A549 (cell line): ENCODE data around the gene MEAF6. TPM values are rescaled to one million over a fixed set of nuclear protein-coding genes. Genes with fewer than 3 reads are reported as not detected.

ENCODE experiments used
- ATAC-seq, 2 experiments: fragments of 200-7000 bp in 1 of 2; fragments of >200 bp in 1 of 2; cut with Nextera tagmentation in 1 of 2; cut with Tn5 transposase in 1 of 2; 3 replicates each; pipeline versions ENCODE4 v1.8.0 to v1.9.1; 2018 to 2020; ENCODE audit warnings: mild to moderate bottlenecking in 1 of 2, moderate library complexity in 1 of 2
- CTCF ChIA-PET: fragments of 300-600 bp; sonication (Branson Sonifier 250); formaldehyde crosslinking; extraction: SDS; loops from one replicate; lab custom pipeline; 2021; ENCODE audit warnings: antibody characterized with exemption, inconsistent platforms; lab: Yijun Ruan, JAX
- POLR2A ChIA-PET: fragments of 350-600 bp; formaldehyde crosslinking; extraction: SDS; loops from one replicate; lab custom pipeline; 2021; ENCODE audit warnings: antibody characterized with exemption, inconsistent platforms; lab: Yijun Ruan, JAX
- DNase-seq, 2 experiments: peaks; one replicate each; pipeline versions ENCODE4 v3.0.0 to v3.0.0-alpha.2; 2011 to 2016; ENCODE audit warnings: low read depth in 1 of 2, low spot score in 1 of 2
- FAIRE-seq: peaks from 2 replicates; lab custom pipeline; 2011; peaks lifted over from hg19 to GRCh38; lab: Jason Lieb, UNC
- H3K27ac ChIP-seq, 2 experiments: fragments of >200 bp; sonication (Bioruptor Twin); formaldehyde crosslinking; 3 replicates each; pipeline ENCODE4 v1.5.1; 2016 to 2017
- H3K4me1 ChIP-seq: fragments of >200 bp; sonication (Bioruptor Twin); formaldehyde crosslinking; 3 replicates; pipeline ENCODE4 v1.6.1; 2016
- H3K4me2 ChIP-seq: fragments of >200 bp; sonication (Bioruptor Twin); formaldehyde crosslinking; 3 replicates; pipeline ENCODE4 v1.6.1; 2016
- H3K4me3 ChIP-seq: fragments of >200 bp; sonication (Bioruptor Twin); formaldehyde crosslinking; 3 replicates; pipeline ENCODE4 v1.5.1; 2016
- H3K9me3 ChIP-seq: fragments of >200 bp; sonication (Bioruptor Twin); formaldehyde crosslinking; 3 replicates; pipeline ENCODE4 v1.6.1; 2016
- CEBPB ChIP-seq, 2 experiments: fragments of >200 bp in 1 of 2; sonication (Bioruptor Twin) in 1 of 2; formaldehyde crosslinking in 1 of 2; IDR thresholded peaks; 2 replicates each; pipeline ENCODE4 v1.6.1; 2012 to 2016
- CHD2 ChIP-seq: fragments of 150-350 bp; IDR thresholded peaks from 2 replicates; pipeline ENCODE4 v1.6.1; 2014; ENCODE audit warnings: low read length; ENCODE audit not compliant: partially characterized antibody
- EHMT2 ChIP-seq: fragments of 200-600 bp; sonication (generic); IDR thresholded peaks from 2 replicates; pipeline ENCODE4 v1.6.1; 2016; ENCODE audit warnings: antibody characterized with exemption, low read depth, mild to moderate bottlenecking, moderate library complexity
- ESRRA ChIP-seq: fragments of 150-350 bp; IDR thresholded peaks from 2 replicates; pipeline ENCODE4 v1.6.1; 2014; ENCODE audit warnings: mild to moderate bottlenecking, low read length, borderline replicate concordance
- FOSL2 ChIP-seq, 2 experiments: fragments of 450-650 bp in 1 of 2; fragments of >200 bp in 1 of 2; sonication (Bioruptor Twin) in 1 of 2; formaldehyde crosslinking; IDR thresholded peaks; 2 replicates each; pipeline versions ENCODE4 v1.5.0 to v1.6.1; 2016 to 2020; ENCODE audit warnings: mild to moderate bottlenecking in 1 of 2, moderate library complexity in 1 of 2
- GATA3 ChIP-seq: IDR thresholded peaks from 2 replicates; pipeline ENCODE4 v1.6.1; 2012; ENCODE audit warnings: borderline replicate concordance
- HOXA7 ChIP-seq: fragments of 250-450 bp; sonication (Bioruptor Pico); IDR thresholded peaks from 2 replicates; pipeline ENCODE4 v1.5.0; 2020; ENCODE audit warnings: mild to moderate bottlenecking, moderate library complexity
- HOXB5 ChIP-seq: fragments of 250-450 bp; sonication (Bioruptor Pico); IDR thresholded peaks from 2 replicates; pipeline ENCODE4 v1.5.0; 2020; ENCODE audit warnings: mild to moderate bottlenecking, moderate library complexity
- JUN ChIP-seq, 2 experiments: fragments of >200 bp; sonication (Bioruptor Twin); formaldehyde crosslinking; IDR thresholded peaks; 2 replicates in 1 of 2; 3 replicates in 1 of 2; pipeline ENCODE4 v1.6.1; 2016 to 2017
- MAFK ChIP-seq: fragments of 450-650 bp; IDR thresholded peaks from 2 replicates; pipeline ENCODE4 v1.6.1; 2014; ENCODE audit not compliant: partially characterized antibody
- POLR2A ChIP-seq: IDR thresholded peaks from 2 replicates; pipeline ENCODE4 v1.6.1; 2012; ENCODE audit warnings: mild to moderate bottlenecking, low read length
- POLR2AphosphoS2 ChIP-seq: conservative IDR thresholded peaks from 2 replicates; pipeline ENCODE4 v1.6.1; 2012; ENCODE audit warnings: low read length, improper control_type of control experiment, inconsistent platforms
- TFCP2L1 ChIP-seq: fragments of 250-450 bp; sonication (Bioruptor Pico); IDR thresholded peaks from 2 replicates; pipeline ENCODE4 v1.5.0; 2021; ENCODE audit warnings: mild to moderate bottlenecking
- WGBS: methylation state at CpG from one replicate; pipeline ENCODE4 v1.1.6; 2017; ENCODE audit errors: missing lambda C conversion rate; 5-methylcytosine and 5-hydroxymethylcytosine counted together
- polyA plus RNA-seq, 4 experiments: library from polyadenylated mRNA; depleted of rRNA in 3 of 4; stranded (reverse); fragments of >200 nt; fragmentation: RNase III in 1 of 4; extraction: RNeasy Plus Mini Kit Qiagen cat#74134 plus additional on column Dnase treatment in 1 of 4; gene quantifications; 2 replicates in 3 of 4; 3 replicates in 1 of 4; pipeline ENCODE4 v1.2.3, GENCODE V29; 2011 to 2017
- TF ChIP-seq, protein P1 (sequence below): fragments of 200-600 bp; sonication (generic); IDR thresholded peaks from 2 replicates; pipeline ENCODE4 v1.6.1; 2016; ENCODE audit warnings: antibody characterized with exemption, mild to moderate bottlenecking, moderate library complexity
- TF ChIP-seq, protein P2 (sequence below): fragments of 250-450 bp; sonication (Bioruptor Pico); IDR thresholded peaks from 2 replicates; pipeline ENCODE4 v1.5.0; 2020; ENCODE audit warnings: low read depth, mild to moderate bottlenecking, moderate library complexity

The MEAF6 gene
- polyA plus RNA-seq, 2 of the 4 experiments (the other 2 are of a cell fraction): 39.4 to 45.4 TPM

DNA sequence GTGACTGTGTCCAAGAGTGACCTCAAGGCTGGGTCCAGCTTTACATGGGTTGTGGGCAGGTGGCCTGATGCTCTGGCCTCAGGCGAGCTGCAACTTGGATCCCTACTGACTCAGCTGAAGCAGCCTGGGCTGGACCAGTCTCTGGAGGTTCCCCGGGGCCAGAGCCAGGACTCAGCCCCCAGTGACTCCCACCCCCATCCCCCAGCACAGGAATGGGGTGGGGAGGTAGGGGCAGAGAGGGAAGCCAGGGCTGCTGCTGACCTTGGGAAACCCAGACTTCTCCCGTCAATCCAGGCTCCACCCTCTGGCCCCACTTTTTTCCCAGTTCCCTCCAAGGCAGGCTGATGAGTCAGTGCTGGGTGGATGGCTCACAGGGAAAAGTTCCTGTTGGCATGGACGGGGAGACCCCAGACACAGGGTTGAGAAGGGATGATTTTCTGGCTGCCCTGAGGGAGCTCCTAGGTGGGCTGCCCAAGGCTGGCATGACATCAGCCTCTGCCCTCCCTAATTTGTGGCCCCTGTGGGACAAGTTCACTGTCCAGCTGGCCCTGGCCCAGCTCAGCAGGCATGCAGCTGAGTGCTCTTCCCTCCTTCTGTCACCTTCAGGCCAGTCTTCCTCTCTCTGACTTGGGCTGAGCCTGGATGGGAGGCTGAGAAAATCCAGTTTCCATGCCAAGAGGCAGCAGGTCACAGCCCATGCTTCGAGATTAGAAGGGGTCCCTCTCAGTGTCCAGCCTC, 37.9 kb downstream of the MEAF6 start (continued):
- TF ChIP-seq, protein P1, sequence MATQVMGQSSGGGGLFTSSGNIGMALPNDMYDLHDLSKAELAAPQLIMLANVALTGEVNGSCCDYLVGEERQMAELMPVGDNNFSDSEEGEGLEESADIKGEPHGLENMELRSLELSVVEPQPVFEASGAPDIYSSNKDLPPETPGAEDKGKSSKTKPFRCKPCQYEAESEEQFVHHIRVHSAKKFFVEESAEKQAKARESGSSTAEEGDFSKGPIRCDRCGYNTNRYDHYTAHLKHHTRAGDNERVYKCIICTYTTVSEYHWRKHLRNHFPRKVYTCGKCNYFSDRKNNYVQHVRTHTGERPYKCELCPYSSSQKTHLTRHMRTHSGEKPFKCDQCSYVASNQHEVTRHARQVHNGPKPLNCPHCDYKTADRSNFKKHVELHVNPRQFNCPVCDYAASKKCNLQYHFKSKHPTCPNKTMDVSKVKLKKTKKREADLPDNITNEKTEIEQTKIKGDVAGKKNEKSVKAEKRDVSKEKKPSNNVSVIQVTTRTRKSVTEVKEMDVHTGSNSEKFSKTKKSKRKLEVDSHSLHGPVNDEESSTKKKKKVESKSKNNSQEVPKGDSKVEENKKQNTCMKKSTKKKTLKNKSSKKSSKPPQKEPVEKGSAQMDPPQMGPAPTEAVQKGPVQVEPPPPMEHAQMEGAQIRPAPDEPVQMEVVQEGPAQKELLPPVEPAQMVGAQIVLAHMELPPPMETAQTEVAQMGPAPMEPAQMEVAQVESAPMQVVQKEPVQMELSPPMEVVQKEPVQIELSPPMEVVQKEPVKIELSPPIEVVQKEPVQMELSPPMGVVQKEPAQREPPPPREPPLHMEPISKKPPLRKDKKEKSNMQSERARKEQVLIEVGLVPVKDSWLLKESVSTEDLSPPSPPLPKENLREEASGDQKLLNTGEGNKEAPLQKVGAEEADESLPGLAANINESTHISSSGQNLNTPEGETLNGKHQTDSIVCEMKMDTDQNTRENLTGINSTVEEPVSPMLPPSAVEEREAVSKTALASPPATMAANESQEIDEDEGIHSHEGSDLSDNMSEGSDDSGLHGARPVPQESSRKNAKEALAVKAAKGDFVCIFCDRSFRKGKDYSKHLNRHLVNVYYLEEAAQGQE: no peak
- TF ChIP-seq HOXB5 (CRISPR knock-in tag): no peak
- no peak for TF ChIP-seq EHMT2
- TF ChIP-seq GATA3: peak; percentile 31; the same call in 1 of the 2 replicates
- no peak for TF ChIP-seq POLR2AphosphoS2
- TF ChIP-seq HOXA7 (CRISPR knock-in tag): no peak
- TF ChIP-seq, protein P2, sequence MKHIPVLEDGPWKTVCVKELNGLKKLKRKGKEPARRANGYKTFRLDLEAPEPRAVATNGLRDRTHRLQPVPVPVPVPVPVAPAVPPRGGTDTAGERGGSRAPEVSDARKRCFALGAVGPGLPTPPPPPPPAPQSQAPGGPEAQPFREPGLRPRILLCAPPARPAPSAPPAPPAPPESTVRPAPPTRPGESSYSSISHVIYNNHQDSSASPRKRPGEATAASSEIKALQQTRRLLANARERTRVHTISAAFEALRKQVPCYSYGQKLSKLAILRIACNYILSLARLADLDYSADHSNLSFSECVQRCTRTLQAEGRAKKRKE: no peak
- TF ChIP-seq ESRRA: no peak
- TF ChIP-seq CHD2: no peak
- TF ChIP-seq MAFK: peak; percentile 1
- TF ChIP-seq TFCP2L1 (CRISPR knock-in tag): no peak
- no peak for TF ChIP-seq CEBPB (IDR thresholded peaks at IDR 0.05)

DNA sequence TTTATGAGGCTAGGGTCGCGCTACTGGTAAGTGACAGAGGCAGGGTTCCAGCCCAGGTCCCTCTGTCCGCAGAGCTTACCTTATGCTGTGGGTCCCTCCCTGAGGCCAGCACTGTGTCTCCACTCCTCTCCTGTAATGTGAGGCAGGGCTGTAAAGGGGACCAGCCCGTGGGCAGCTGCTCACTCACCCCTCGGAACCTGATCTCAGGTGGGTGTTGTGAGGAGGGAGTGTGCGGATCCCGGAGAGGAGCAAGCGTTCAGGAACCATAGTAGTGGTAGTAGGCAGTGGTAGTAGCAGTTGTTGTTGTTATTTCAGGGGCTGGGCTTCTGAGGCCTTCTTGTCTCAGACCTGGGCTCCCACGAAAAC, 38.5 kb downstream of the MEAF6 start:
- peak in 1 of 2 experiments; percentile 15; a peak in 1 of 5 replicates for TF ChIP-seq JUN (IDR thresholded peaks at IDR 0.05)
- no peak for TF ChIP-seq GATA3
- TF ChIP-seq ESRRA: no peak
- no peak for TF ChIP-seq FOSL2 (IDR thresholded peaks at IDR 0.05)
- no peak for TF ChIP-seq FOSL2 (CRISPR knock-in tag; IDR thresholded peaks at IDR 0.05)
- TF ChIP-seq, protein P1: no peak
- no peak for TF ChIP-seq POLR2A
- Histone ChIP-seq H3K9me3 (no peaks in the 10 kb centered on the region), H3K4me2 (peak overlapping the region; percentile 90), H3K4me1 (peaks cover 42% of the 10 kb centered on the region), H3K27ac (peak overlapping the region; percentile 88 to 100), H3K4me3 (peak overlapping the region; percentile 85)
- ChIA-PET POLR2A (interaction anchor here (0.9 to 3.0 kb wide), 3 partner anchors 11 to 214 kb away, joined by 3 to 20 read pairs (median 5); partner anchors contain the start of gene MEAF6), CTCF (interaction anchor here (0.9 to 17.9 kb wide), 4 partner anchors 12 to 900 kb away, joined by 3 to 209 read pairs (median 80); partner anchors contain the start of gene MEAF6)
- DNase-seq: no peak
- ATAC-seq: no peak
- 8% methylated on average over 7 of the region's 9 CpGs for WGBS
- FAIRE-seq: no peak
